Astrocyte (in vitro differentiated cells and primary cell): ENCODE measurements around the gene KXD1. TPM values are rescaled to one million over a fixed set of nuclear protein-coding genes. Genes with fewer than 3 reads are reported as not detected.
A peak's percentile ranks its signal among the peaks of the same experiment; 100 is the strongest.

Experiments used
- DNase-seq: peaks from one replicate; pipeline ENCODE4 v3.0.0-alpha.2; 2010; ENCODE audit warnings: low read depth
- FAIRE-seq: peaks from 2 replicates; lab custom pipeline; 2011; peaks lifted over from hg19 to GRCh38; lab: Jason Lieb, UNC
- H2AFZ ChIP-seq: 2 replicates; pipeline ENCODE4 v1.6.0; 2012; ENCODE audit warnings: low read depth, low read length, inconsistent platforms
- H3K27ac ChIP-seq: 2 replicates; pipeline ENCODE4 v1.5.1; 2011; ENCODE audit warnings: low read depth, low read length, inconsistent platforms
- H3K27me3 ChIP-seq: 2 replicates; pipeline ENCODE4 v1.6.0; 2011; ENCODE audit warnings: low read length, inconsistent platforms; ENCODE audit not compliant: insufficient read depth
- H3K36me3 ChIP-seq: 2 replicates; pipeline ENCODE4 v1.5.1; 2011; ENCODE audit warnings: low read length, inconsistent platforms; ENCODE audit not compliant: insufficient read depth
- H3K4me1 ChIP-seq: 2 replicates; pipeline ENCODE4 v1.5.1; 2011; ENCODE audit warnings: low read length, inconsistent platforms; ENCODE audit not compliant: insufficient read depth
- H3K4me2 ChIP-seq: 2 replicates; pipeline ENCODE4 v1.6.0; 2012; ENCODE audit warnings: low read length, inconsistent platforms
- H3K4me3 ChIP-seq: 2 replicates; pipeline ENCODE4 v1.5.1; 2011; ENCODE audit warnings: low read depth, mild to moderate bottlenecking, low read length, inconsistent platforms; ENCODE audit not compliant: insufficient read depth
- H3K79me2 ChIP-seq: 2 replicates; pipeline ENCODE4 v1.6.0; 2012; ENCODE audit warnings: mild to moderate bottlenecking, low read length, inconsistent platforms; ENCODE audit not compliant: insufficient read depth
- H3K9ac ChIP-seq: 2 replicates; pipeline ENCODE4 v1.6.0; 2012; ENCODE audit warnings: mild to moderate bottlenecking, low read length, inconsistent platforms
- H3K9me3 ChIP-seq: 2 replicates; pipeline ENCODE4 v1.5.1; 2012; ENCODE audit warnings: low read depth, mild to moderate bottlenecking, low read length, inconsistent platforms; ENCODE audit not compliant: insufficient read depth
- H4K20me1 ChIP-seq: 2 replicates; pipeline ENCODE4 v1.6.0; 2012; ENCODE audit warnings: low read length, inconsistent platforms; ENCODE audit not compliant: insufficient read depth
- H3K27ac Mint-ChIP-seq: one replicate; pipeline ENCODE4 v1.8.0; 2021; ENCODE audit warnings: mild to moderate bottlenecking, mixed read lengths; ENCODE audit not compliant: unreplicated experiment
- H3K27me3 Mint-ChIP-seq: one replicate; pipeline ENCODE4 v1.8.0; 2021; ENCODE audit warnings: low read depth, mixed read lengths; ENCODE audit not compliant: unreplicated experiment
- H3K36me3 Mint-ChIP-seq: one replicate; pipeline ENCODE4 v1.8.0; 2021; ENCODE audit warnings: low read depth, mixed read lengths; ENCODE audit not compliant: unreplicated experiment
- H3K4me1 Mint-ChIP-seq: one replicate; pipeline ENCODE4 v1.8.0; 2021; ENCODE audit warnings: low read depth, mixed read lengths; ENCODE audit not compliant: unreplicated experiment
- H3K4me3 Mint-ChIP-seq: one replicate; pipeline ENCODE4 v1.8.0; 2021; ENCODE audit warnings: mild to moderate bottlenecking, moderate library complexity, mixed read lengths; ENCODE audit not compliant: unreplicated experiment
- H3K9me3 Mint-ChIP-seq: one replicate; pipeline ENCODE4 v1.8.0; 2021; ENCODE audit warnings: mild to moderate bottlenecking, mixed read lengths; ENCODE audit not compliant: unreplicated experiment
- CTCF ChIP-seq: IDR thresholded peaks from 2 replicates; pipeline ENCODE4 v1.5.1; 2011; ENCODE audit warnings: low read depth, mild to moderate bottlenecking, inconsistent platforms, low read length, moderate library complexity; ENCODE audit not compliant: insufficient read depth
- EZH2 ChIP-seq: IDR thresholded peaks from 2 replicates; pipeline ENCODE4 v1.6.1; 2012; ENCODE audit warnings: mild to moderate bottlenecking, low read length, inconsistent platforms; ENCODE audit not compliant: insufficient read depth
- total RNA-seq: library from RNA; stranded (reverse); gene quantifications from 2 replicates; pipeline ENCODE4 v1.2.1, GENCODE V29; 2021

KXD1 gene
- total RNA-seq, 1 donor from 2014 or later, result 80.2 TPM

GRCh38 chr19:18606281-18607225 is 48.9 kb downstream of the KXD1 start, which contains the start of gene CRLF1:
TSS of gene CRLF1 (minus strand) at chr19:18606799. CDS start at chr19:18606656, 143 bp downstream.
- H3K4me3 ChIP-seq, result no peak within 1 kb of the TSS
- Mint-ChIP-seq H3K4me3 (peak within 1 kb of the TSS; percentile 62), H3K4me1 (peaks cover 9% of the 10 kb centered on the region), H3K9me3 (no peaks in the 10 kb centered on the region), H3K27ac (no peak within 1 kb of the TSS), H3K36me3 (peaks cover 3% of the 10 kb centered on the region), H3K27me3 (peaks cover 58% of the 10 kb centered on the region)
- no peaks in the 10 kb centered on the region for H3K36me3 ChIP-seq
- FAIRE-seq, result no peak
- H2AFZ ChIP-seq, result peak within 1 kb of the TSS; percentile 26
- peaks cover 53% of the 10 kb centered on the region for H3K27me3 ChIP-seq
- H3K9ac ChIP-seq, result no peak within 1 kb of the TSS
- peaks cover 9% of the 10 kb centered on the region for H3K4me1 ChIP-seq
- no peaks in the 10 kb centered on the region for H3K79me2 ChIP-seq
- peaks cover 14% of the 10 kb centered on the region for H4K20me1 ChIP-seq
- H3K4me2 ChIP-seq, result peak within 1 kb of the TSS; percentile 59
- TF ChIP-seq EZH2, result no peak
- TF ChIP-seq CTCF, result no peak
- no peak for DNase-seq
- no peak within 1 kb of the TSS for H3K27ac ChIP-seq
- H3K9me3 ChIP-seq, result no peaks in the 10 kb centered on the region

- DNase-seq (no peak), FAIRE-seq (no peak)
- H3K4me3 Mint-ChIP-seq, result peak overlapping the region; percentile 62
- TF ChIP-seq EZH2 (peak; percentile 90), CTCF (no peak)
- peaks cover 3% of the 10 kb centered on the region for H3K36me3 Mint-ChIP-seq
- Histone ChIP-seq H3K4me1 (peaks cover 9% of the 10 kb centered on the region), H3K27ac (no peak overlapping the region), H3K4me2 (peak overlapping the region; percentile 59), H3K79me2 (no peaks in the 10 kb centered on the region), H3K27me3 (peaks cover 60% of the 10 kb centered on the region), H4K20me1 (peaks cover 19% of the 10 kb centered on the region), H3K9me3 (no peaks in the 10 kb centered on the region), H3K9ac (no peak overlapping the region), H2AFZ (peak overlapping the region; percentile 26), H3K36me3 (no peaks in the 10 kb centered on the region), H3K4me3 (no peak overlapping the region)
- peaks cover 9% of the 10 kb centered on the region for H3K4me1 Mint-ChIP-seq
- H3K9me3 Mint-ChIP-seq, result no peaks in the 10 kb centered on the region
- peaks cover 56% of the 10 kb centered on the region for H3K27me3 Mint-ChIP-seq
- no peak overlapping the region for H3K27ac Mint-ChIP-seq
Measured at GRCh38 chr19:18607226-18608101, 49.8 kb downstream of the KXD1 start.
